ENCODE measurements around the gene GKN2. TPM values are rescaled to one million over a fixed set of nuclear protein-coding genes. Genes with fewer than 3 reads are reported as not detected.

Gene GKN2
- total RNA-seq, 1 donor from 2014 or later = not detected

DNA sequence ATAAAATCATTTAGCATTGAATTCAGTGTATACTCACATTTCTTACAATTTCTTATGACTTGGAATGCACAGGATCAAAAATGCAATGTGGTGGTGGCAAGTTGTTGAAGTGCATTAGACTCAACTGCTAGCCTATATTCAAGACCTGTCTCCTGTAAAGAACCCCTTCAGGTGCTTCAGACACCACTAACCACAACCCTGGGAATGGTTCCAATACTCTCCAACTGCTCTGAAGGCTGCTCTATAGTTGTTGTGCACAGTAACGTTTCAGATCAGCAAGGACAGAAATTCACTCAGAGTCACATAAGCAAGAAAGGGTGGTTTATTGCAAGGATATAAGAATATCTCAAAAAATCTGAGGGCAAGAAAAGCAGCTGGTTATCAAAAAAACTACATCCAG is 28.3 kb upstream of the GKN2 start:
- H3K4me3 Mint-ChIP-seq (ENCODE audit: unreplicated experiment) = no peak overlapping the region
- no peak overlapping the region for H3K27ac Mint-ChIP-seq (ENCODE audit: unreplicated experiment)
- H3K4me1 Mint-ChIP-seq (ENCODE audit: low read depth, unreplicated experiment) = no peaks in the 10 kb centered on the region
- no peaks in the 10 kb centered on the region for H3K9me3 Mint-ChIP-seq (ENCODE audit: unreplicated experiment)
- no peaks in the 10 kb centered on the region for H3K36me3 Mint-ChIP-seq (ENCODE audit: unreplicated experiment)
- TF ChIP-seq, protein P1, sequence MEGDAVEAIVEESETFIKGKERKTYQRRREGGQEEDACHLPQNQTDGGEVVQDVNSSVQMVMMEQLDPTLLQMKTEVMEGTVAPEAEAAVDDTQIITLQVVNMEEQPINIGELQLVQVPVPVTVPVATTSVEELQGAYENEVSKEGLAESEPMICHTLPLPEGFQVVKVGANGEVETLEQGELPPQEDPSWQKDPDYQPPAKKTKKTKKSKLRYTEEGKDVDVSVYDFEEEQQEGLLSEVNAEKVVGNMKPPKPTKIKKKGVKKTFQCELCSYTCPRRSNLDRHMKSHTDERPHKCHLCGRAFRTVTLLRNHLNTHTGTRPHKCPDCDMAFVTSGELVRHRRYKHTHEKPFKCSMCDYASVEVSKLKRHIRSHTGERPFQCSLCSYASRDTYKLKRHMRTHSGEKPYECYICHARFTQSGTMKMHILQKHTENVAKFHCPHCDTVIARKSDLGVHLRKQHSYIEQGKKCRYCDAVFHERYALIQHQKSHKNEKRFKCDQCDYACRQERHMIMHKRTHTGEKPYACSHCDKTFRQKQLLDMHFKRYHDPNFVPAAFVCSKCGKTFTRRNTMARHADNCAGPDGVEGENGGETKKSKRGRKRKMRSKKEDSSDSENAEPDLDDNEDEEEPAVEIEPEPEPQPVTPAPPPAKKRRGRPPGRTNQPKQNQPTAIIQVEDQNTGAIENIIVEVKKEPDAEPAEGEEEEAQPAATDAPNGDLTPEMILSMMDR (IDR thresholded peaks at IDR 0.05; ENCODE audit: partially characterized antibody, unreplicated experiment) = no peak
- peaks cover 2% of the 10 kb centered on the region for H3K27me3 Mint-ChIP-seq (ENCODE audit: unreplicated experiment)
- DNase-seq = no peak

DNA sequence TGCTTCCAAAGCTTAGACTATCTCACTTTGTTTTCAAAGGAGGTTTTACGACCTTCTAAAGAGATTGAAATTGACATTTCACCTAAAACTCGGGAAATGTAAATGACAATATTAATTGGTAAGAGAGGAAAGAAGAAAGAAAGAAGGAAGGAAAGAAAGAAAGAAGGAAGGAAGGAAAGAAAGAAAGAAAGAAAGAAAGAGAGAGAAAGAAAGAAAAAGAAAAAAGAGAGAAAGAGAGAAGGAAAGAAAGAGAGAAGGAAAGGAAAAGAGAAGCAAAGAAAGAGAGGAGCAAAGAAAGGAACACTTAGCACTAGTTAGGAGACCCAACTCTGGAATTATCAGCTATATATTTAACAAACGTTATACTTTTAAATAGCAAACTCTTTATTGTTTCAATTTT is 25.4 kb upstream of the GKN2 start:
- TF ChIP-seq, protein P1 (IDR thresholded peaks at IDR 0.05; ENCODE audit: partially characterized antibody, unreplicated experiment) = no peak
- Mint-ChIP-seq H3K9me3 (ENCODE audit: unreplicated experiment) (no peaks in the 10 kb centered on the region), H3K27me3 (ENCODE audit: unreplicated experiment) (peaks cover 2% of the 10 kb centered on the region), H3K36me3 (ENCODE audit: unreplicated experiment) (no peaks in the 10 kb centered on the region), H3K4me3 (ENCODE audit: unreplicated experiment) (no peak overlapping the region), H3K4me1 (ENCODE audit: low read depth, unreplicated experiment) (no peaks in the 10 kb centered on the region), H3K27ac (ENCODE audit: unreplicated experiment) (no peak overlapping the region)
- no peak for DNase-seq

DNA sequence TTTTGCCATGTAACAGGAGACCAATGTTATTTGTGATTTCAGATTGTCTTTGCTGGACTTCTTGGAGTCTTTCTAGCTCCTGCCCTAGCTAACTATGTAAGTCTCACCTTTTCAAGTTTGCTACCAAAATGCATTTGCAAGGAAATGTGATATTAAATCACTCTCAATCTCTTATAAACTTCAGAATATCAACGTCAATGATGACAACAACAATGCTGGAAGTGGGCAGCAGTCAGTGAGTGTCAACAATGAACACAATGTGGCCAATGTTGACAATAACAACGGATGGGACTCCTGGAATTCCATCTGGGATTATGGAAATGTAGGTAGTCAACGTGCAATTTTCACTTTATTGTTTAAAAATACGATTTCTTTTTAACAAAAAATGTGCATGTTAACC is 24.8 kb upstream of the GKN2 start:
- H3K36me3 Mint-ChIP-seq (ENCODE audit: unreplicated experiment) = no peaks in the 10 kb centered on the region

DNA sequence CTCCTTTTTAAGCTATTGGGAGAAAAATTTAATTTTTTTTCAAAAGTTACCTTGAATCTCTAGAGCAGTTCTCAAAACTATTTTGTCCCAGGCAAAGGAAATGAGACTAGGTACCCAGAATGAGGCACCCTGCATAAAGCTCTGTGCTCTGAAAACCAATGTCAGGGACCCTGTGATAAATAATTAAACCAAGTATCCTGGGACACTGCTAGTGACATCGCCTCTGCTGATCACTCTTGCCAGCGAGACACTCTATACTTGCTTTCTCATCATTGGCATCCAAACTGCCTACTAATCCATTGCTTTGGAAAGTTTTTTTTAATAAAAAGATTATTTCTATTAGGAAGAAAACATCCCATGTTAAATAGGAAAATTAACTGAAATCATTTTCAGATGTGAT is 23.2 kb upstream of the GKN2 start:
- DNase-seq = no peak
- Mint-ChIP-seq H3K4me1 (ENCODE audit: low read depth, unreplicated experiment) (no peaks in the 10 kb centered on the region), H3K27ac (ENCODE audit: unreplicated experiment) (no peak overlapping the region), H3K9me3 (ENCODE audit: unreplicated experiment) (no peaks in the 10 kb centered on the region), H3K36me3 (ENCODE audit: unreplicated experiment) (no peaks in the 10 kb centered on the region), H3K27me3 (ENCODE audit: unreplicated experiment) (peaks cover 2% of the 10 kb centered on the region), H3K4me3 (ENCODE audit: unreplicated experiment) (no peak overlapping the region)
- TF ChIP-seq, protein P1 (IDR thresholded peaks at IDR 0.05; ENCODE audit: partially characterized antibody, unreplicated experiment) = no peak

More for the DNA sequence above, 24.8 kb upstream of the GKN2 start:
- Mint-ChIP-seq H3K27me3 (ENCODE audit: unreplicated experiment) (peaks cover 2% of the 10 kb centered on the region), H3K4me3 (ENCODE audit: unreplicated experiment) (no peak overlapping the region), H3K9me3 (ENCODE audit: unreplicated experiment) (no peaks in the 10 kb centered on the region), H3K4me1 (ENCODE audit: low read depth, unreplicated experiment) (no peaks in the 10 kb centered on the region), H3K27ac (ENCODE audit: unreplicated experiment) (no peak overlapping the region)
- no peak for DNase-seq
- TF ChIP-seq, protein P1 (IDR thresholded peaks at IDR 0.05; ENCODE audit: partially characterized antibody, unreplicated experiment) = no peak

DNA sequence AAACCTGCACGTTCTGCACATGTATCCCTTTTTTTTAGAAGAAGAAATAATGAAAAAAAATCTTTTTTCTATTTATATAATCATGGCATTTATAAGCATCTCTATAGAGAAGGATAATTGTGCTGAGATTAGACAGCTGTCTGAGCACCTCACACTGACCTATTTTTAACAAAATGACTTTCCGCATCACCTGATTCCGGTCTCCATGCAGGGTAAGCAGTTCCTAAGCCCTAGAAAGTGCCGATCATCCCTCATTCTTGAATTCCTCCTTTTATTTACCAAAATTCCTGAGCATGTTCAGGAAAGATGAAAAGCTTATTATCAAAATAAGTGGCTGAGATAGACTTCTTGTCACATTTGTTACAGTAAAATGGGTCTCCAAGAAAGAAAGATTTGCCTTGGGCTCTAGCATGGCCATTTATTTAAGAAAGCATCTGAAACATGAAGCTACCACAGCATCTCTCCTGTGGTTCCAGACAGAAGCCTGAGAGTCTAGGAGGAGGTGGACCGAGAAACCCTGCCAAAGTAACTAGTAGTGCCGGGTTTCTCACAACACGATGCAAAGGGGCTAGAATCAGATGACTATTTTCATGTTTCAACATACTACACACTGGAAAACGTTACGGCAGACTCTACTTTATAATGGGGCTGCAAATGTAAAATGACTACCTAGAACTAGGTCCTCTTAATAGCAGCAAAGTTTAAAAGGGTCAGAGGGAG is 22.4 kb upstream of the GKN2 start:
- no peak for DNase-seq
- Mint-ChIP-seq H3K27ac (ENCODE audit: unreplicated experiment) (no peak overlapping the region), H3K36me3 (ENCODE audit: unreplicated experiment) (no peaks in the 10 kb centered on the region), H3K4me3 (ENCODE audit: unreplicated experiment) (no peak overlapping the region), H3K27me3 (ENCODE audit: unreplicated experiment) (peaks cover 2% of the 10 kb centered on the region), H3K9me3 (ENCODE audit: unreplicated experiment) (no peaks in the 10 kb centered on the region), H3K4me1 (ENCODE audit: low read depth, unreplicated experiment) (no peaks in the 10 kb centered on the region)
- TF ChIP-seq, protein P1 (IDR thresholded peaks at IDR 0.05; ENCODE audit: partially characterized antibody, unreplicated experiment) = no peak
